HG02885 (cell line): Measurements from ENCODE around the gene EBF4.

ENCODE experiments used
- ATAC-seq: cut with Tn5 transposase; IDR thresholded peaks from one replicate; pipeline ENCODE4 v1.9.1; 2021; ENCODE audit warnings: mild to moderate bottlenecking; ENCODE audit not compliant: unreplicated experiment, poor library complexity

EBF4 gene

DNA sequence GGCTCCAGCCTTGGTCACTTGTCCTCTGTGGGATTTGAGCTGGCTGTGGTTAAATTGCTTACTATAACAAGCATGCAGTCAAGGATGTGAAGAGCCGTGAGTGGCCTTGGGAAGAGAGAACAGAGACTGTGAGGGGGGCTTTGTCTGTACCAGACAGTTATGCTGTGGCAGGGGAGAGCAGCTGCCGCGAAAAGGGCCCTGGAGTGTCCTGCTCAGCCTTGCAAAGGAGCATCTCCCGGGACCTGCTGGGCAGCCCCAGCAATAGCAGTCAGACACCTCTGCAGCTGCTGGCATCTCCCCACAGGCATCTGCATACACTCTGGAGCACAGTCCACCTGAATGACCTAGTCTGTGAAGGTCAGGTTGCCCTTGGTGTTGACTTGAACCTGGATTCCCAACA lies 6.3 kb downstream of the EBF4 start:
- no peak for ATAC-seq

DNA sequence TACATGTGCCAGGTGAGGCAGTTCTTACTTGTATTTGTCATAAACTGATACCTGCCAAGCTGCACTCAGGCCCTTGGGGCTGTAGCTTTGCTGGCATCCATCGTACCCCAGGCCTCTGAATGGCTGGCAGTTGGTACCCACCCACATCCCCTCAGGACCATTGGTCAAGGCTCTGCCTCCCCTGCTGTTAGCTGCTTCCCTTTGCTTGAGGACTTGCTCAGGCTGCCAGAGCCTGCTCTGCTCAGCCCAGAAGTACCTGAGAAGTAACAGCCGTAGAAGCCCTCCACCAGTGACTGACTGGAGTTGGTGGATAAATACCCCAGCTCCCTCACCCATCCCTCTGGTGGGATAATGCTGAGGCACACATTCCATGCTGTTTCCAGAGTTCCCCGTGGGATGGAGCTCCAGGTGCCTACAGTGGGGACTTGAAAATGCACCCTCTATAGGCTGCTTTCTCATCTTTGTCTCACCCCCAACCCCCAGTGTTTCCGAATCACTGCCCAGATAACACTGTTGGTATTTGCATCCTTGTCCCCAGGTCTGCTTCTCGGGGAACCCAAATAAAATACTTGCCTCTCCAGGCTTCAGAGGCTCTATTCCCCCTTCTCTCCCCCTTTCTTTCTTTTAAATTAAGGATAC lies 7.3 kb downstream of the EBF4 start:
- ATAC-seq: no peak

DNA sequence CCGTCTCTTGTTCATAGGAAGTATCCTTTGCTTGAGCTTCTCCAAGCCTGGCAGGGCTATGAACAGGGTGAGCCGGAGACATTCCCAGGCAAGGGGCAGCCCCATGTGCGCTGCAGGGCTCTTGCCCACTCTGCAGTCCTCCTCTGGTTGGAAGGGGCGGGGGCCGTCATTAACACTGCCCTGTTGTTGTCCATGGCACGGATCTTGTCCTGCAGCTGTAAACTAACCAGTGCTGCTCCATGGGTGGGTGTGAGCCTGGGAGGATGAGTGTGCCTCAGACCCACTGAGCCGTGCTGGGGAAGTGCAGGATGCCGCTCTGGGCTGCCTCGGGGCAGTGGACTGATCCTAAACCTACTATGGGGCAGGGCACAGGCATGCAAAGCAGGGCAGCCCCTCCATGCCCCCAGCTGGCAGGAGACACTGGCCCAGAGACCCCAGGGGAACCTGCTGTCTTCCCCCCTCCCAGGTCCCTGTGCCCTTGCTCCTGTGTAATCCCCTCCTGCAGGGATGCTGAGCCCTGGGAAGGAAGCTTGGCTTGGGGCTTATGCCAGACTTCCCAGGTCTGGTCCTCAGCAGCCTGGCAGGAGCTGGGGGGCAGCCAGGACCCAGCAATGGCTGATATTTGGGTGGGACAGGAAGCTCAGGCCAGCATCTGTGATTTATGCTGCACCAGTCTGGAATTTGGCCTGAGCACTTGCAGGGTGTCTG lies 8.5 kb downstream of the EBF4 start:
- no peak for ATAC-seq

DNA sequence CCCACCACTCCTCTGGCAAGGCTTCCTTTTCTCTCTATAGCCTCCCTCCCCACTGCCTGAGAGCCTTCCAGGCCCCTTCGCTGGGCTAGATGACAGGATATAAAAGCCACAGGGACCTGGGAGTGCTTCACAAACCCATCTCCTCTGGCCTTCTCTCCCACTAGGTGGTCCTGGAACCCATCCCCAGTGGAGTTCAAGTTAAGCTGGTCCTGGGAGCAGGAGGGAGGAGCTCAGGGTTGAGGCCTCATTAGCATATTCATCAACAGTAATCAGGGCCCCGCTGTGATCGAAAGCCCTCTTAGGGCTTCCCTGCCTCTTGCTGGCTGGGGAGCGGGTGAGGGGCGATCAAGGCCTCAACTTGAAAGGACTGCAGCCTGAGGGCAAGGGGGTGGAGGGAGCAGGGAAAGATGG lies 9.1 kb downstream of the EBF4 start:
- no peak for ATAC-seq

DNA sequence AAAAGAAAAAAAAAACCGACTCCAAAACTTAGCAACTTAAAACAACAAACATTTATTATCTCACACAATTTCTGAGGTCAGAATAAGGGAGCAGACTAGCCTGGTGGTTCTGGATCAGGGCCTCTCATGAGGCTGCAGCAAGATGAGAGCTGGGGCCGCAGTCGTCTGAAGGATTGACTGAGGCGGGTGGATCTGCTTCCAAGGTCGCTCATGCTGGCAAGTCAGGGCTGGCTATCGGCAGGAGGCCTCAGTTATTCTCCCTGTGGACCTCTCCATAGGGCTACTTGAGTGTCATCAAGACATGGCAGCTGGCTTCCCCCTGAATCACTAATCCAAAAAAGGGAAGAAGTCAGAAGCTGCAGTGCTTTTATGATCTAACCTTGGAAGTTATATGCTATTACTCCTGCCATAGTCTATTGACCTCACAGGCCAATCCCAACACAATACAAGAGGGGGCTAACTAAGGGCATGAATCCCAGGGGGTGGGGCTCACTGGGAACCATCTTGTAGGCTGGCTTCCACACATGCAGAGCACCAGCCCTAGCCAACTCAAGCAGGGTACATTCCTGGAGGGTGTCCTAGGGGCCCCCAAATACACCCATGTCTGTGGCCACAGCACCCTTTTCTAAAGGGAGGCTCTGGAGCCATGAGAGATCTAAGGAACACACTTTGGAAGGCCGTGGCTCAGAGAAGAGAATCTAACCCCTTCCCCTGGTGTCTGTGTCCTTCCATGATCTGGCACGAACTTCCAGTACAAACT lies 11.3 kb downstream of the EBF4 start:
- no peak for ATAC-seq

DNA sequence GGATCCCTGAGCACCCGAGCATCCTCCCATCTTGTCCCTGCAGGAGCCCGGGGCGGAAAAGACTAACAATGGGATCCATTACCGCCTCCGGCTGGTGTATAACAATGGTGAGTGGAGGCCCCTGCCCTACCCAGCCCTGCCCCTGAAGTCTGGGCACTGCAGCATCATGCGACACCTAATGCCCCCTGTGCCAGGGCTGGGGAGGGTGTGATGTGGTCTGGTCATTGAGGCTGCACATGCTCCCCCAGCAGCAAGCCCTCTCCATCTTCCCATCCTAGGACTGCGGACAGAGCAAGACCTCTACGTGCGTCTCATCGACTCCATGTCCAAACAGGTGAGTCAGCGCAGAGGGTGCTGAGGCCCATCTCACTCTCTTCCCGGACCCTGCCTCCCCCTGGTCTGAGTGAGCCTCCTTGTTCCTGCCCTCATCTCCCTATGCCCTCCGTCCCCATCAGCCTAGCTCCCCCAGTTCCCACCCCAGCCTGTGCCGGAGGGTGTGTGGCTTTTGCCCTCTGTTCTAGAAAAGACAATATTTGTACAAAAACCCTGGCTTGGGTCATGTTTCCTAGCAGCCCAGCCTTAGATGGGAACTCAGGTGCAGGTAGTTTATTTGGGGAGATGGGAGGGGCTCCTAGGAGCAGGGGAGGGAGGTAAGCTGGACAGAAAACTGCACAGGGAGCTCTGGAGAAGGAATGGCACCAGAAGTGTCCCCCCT lies 13.5 kb downstream of the EBF4 start:
- no peak for ATAC-seq

DNA sequence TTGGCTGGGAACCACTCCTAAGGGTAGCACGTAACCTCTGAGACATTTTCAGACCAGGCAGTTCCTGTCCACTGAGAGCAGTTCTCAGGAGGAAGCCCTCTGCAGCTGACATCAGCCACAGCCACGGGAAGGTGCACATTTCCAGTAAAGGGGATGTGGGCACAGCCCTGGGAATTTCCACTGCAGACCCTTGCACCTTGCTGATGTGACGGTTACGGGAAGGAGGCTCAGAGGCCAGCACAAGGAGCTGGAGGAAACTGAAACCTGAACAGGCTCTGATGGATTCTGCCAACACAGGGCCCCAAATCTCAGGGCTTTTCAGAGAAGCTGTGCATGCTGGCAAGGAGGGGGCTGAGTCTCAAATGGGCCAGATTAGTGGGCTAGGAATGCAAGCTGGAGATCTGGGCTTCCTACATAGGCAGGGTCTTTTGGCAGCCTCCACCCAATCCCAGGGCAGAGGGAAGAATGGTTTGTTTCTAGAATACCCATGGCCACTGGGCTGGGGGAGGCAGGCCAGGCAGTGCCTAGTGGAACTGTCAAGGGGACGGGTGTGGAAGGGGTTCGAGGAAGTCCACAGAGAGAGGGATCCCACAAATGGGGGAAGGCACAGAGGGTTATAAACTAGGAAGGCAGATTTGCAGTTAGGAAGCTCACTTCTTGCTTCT lies 14.2 kb downstream of the EBF4 start:
- ATAC-seq: no peak

DNA sequence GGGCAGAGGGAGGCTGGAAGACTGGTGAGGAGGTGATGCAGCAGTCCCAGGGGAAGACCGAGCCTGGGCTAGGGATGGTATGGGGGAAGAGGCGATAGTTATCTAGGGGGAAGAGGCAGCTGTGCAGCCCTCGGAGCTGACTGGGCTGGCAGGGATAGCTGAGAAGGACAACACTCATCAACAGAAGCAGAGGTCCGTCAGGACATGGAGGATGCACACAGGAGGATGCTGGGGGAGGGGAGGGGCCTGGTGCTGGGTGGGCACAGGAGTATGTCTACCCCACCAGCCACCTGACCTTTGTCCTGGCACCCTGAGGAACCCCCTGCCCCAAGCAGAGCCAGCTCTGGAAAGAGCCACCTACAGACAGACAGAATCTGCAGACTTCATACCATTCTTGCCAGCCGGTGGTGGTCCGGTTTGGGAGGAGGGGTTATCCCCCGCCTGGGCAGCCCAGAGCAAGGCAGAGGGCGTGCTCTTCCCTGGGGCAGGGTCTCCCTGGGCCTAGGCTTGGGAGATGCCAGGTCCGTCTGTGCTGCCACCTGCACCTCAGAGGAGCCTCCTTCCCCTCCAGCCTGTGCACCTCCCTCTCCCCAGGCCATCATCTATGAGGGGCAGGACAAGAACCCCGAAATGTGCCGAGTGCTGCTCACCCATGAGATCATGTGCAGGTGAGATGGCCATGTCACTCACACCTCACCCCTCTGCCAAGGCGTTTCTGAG lies 14.9 kb downstream of the EBF4 start:
- ATAC-seq: no peak

DNA sequence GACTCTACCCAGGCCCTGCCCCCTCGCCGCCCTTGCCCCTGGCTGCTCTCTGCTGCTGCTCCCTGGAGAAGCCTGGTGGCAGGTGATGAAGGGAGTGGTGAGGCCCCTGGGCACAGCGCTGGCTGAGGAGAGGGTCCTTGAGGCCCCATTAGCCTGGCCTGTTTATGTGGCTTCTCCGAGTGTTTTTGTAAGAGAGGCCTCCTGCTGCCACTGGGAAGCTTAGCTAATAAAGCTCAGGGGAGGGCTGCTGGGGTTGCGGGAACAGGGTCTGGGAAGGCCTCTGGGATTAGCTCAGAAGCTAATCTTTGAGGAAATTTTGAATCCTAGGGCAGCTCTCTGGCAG lies 15.5 kb downstream of the EBF4 start:
- ATAC-seq: no peak

DNA sequence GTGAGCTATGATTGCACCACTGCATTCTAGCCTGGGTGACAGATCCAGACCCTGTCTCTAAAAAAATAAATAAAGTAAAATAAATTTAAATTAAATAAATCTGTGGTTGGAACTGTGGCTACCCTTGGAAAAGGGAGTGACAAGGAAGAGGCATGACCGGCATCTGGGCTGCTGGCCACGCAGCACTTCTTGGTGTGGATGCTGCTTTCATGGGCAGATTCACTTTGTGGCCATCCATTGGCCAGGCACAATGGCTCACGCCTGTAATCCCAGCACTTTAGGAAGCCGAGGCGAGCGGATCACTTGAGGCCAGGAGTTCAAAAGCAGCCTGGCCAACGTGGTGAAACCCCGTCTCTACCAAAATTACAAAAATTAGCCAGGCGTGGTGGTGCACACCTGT lies 16.1 kb downstream of the EBF4 start:
- no peak for ATAC-seq

DNA sequence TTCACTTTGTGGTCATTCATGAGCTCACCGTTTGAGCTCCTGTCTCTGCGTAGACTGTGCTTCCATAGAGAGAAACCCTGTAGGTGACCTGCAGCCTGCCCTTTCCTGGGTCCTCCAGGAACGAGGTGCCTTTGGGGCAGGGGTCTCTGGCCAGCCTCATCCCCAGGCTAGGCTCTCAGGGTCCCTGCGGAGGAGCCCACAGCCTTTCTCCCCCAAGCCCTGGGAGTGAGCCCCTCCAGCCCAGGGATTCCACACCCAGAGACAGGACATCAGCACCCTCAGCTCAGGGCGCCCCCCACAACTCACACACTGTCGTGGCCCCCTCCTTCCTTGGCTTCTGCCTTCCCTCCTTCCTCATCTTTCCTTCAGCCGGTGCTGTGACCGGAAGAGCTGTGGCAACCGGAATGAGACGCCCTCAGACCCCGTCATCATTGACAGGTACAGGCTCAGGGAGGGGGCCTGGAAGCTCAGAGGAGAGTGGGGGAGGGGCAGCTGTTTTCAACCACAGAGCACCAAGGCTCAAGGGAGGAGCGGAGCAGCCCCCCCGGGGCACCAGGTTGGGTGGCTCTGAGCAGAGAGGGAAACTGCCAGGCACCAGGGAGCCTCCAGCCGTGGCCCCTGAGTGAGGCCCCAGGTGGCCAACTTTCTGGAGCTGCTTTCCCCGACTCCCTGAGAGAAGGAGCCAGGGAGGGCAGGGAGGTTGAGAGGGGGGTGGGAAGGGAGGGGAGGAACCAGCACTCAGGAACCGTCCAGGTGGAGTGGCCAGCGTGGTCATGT lies 16.8 kb downstream of the EBF4 start:
- ATAC-seq: no peak

DNA sequence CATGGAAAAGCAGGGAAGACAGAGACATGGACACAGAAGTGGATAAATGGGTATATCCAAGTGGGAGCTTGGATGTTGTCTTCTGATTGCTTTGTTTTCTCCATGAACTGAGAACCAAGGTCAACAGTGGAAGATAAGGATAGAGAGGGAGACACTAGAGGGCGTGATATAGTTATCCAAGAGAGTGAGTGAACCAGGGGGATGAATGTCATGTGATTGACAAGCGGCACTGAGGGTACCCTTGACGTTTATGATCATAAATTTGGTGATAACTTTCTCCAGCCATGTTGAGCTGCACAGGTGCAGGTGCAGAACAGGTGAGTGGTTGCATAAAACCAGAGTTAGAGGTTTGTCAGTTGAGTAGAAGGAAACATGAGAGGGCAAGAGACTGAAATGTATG lies 20.7 kb downstream of the EBF4 start:
- no peak for ATAC-seq

DNA sequence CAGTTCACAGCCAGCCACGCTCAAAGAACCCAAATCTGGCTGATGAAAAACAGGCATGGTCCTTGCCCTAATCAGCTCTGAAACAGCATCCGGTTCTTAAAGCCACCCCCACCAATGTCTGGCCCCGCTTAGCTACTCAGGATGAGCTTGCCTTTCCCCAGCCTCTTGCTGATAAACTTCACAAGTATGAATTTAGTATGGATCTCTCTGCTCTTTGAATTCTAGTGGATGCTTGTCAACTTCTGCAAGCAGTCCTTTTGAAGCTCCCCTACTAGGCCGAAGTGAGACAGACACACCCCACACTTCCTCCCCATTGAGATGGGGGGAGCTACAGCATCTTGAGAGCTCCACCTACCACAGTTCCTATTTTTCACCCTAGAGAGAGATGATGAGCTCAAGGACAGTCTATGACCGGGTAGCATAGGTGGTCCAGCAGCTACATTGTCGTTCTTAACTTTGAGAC lies 36.7 kb downstream of the EBF4 start:
- ATAC-seq: no peak

DNA sequence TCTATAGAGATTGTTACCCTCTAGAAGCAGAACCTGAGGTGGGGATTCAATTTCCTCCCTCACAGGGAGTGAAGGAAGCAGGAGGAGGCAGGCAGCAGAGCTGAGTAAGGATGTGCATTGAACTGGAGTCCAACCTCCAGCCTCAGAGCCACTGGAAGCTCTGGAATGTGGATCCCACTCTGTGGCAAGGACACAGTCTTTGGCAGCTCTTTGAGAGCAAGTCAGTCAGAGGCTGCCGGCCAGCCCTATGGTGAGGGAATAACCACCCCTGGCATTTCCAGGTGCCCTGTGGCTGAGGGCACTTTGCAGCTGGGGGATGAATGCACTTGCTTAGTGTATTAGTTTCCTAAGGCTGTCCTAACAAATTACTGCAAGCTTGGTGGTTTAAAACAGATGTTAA lies 37.2 kb downstream of the EBF4 start:
- no peak for ATAC-seq

DNA sequence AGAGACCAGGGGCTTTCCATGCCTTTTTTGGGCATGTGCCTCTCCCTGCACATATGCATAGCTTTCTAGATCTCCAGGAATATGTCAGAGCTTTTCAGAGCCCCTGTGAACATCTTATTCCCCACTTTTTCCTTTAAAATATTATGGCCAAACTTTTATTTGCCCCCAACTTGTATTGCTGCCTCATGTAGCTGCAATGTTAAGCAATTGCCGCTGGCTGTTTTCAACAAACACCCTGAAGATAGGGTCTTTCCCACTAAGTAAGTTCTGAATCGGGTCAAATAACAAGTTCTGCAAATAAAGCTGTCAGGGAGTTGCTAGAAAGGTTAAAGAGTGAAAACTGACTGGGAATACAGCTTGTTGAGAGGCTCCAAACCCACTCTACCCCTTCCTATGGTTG lies 42.3 kb downstream of the EBF4 start:
- ATAC-seq: no peak

DNA sequence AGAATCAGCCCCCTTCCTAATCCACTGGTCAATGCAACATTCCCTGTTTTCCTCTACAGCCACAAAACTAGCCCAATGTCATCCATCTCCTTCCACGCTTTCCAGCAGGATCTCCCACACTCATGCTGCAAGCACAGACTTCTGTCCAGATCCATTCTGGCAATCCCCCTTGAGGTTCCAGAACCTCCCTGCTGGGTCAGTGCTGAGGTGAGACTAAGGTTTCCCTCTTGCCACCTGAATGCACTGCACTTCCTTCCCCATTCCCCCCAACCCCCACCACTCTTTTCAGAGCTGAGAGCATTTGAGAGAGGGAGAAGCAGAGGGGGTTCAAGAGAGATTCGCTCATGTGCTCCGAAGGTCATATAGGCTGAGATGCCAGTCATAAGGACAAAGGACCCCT lies 43.9 kb downstream of the EBF4 start:
- ATAC-seq: no peak

DNA sequence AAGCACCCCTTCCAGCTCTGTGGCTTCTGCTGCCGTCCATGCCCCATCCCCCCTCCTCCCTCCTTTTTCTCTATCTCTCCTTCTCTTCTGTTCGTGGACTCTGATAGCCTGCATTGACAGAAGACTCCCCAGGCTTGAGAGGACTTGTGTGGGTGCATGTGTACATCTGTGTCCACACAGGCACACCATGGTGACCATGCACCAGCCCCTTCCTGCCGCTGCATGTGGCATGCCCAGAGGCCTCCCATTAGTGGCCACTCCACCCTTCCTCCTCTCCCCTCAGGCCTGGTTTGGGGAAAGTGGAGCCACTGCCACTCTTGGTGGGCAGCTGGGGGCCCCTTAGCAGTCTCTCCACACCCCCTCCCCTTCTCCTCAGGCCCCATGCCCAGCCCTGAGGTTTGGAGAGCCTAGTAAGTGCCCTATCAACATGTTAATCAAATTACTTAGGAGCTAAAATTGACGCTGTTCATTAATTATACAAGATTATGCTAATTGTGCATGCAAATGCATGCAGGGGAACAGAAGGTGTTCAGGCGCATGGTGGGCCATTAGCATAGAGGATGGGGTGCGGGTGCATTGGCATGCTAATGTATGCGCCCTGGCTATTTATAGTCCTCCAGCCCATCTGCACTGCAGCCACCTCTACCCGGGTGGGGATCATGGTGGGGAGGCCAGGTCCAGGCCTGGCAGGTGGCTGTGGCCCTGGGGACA lies 45.9 kb downstream of the EBF4 start:
- no peak for ATAC-seq

DNA sequence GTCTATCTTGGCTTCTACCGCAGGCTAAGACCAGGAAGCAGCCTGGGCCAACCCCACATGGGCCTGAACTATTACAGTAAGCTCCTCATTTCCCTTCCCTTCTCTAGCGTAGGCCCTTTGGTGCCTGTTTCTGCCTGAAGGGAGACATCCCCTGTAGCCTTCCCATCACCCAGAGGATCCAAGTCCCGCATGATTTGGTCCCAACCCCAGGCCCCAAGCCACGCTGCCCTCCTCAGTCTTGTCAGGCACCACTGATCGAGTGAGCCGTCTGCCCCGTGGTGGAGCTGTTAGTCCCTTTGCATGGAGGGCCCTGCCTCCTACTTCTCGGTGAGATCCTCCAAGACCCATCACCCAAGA lies 46.4 kb downstream of the EBF4 start:
- ATAC-seq: no peak

DNA sequence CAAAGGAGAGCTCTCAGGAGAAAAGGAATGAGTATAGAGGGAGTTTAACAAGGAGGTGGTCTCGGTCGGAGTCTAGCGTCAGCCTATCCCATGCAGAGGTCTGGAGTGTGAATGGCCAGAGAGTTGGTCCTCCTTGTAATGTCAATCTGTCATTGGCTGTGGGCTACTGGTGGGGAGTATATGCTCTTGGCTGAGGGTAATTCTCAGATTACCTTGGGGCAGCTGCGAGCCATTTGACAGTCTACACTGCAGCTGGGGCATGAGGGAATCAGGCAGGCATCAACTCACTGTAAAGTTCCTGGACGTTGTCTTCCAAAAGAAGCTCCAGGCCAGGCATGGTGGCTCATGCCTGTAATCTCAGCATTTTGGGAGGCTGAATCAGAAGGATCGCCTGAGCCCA lies 48.1 kb downstream of the EBF4 start:
- ATAC-seq: no peak
